Nucleus accumbens (tissue), 56 donors: ENCODE results near the gene XYLT2.
A peak's percentile ranks its signal among the peaks of the same experiment; 100 is the strongest.
"Not testable (repeated sequence)": the region's sequence is repeated elsewhere in the genome, so short reads cannot be mapped to it uniquely, and the experiment has no call there.

Experiments
- DNase-seq, 56 donors: peaks; one replicate each; lab custom pipeline; 2025; lab: John Stamatoyannopoulos, UW

XYLT2 gene

DNA sequence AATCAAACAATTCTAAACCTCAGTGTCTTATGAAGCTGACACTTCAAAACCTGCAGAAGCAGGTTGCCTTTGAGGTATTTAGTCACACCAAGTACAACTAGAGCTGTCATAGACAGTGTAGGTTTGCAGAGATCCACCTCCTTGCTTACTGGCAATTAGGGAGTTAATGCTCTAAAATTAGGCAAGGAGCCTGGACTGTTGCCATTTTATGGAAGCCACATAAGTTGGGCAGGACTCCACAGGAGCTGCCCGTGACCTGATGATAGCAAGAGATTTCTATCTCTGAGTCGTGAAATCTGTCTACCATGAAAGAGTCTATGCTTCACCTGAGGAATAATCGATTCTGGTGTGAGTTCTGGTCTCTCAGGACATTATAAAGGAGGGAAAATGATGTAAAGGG is 36.0 kb downstream of the XYLT2 start:
- no peak for DNase-seq

DNA sequence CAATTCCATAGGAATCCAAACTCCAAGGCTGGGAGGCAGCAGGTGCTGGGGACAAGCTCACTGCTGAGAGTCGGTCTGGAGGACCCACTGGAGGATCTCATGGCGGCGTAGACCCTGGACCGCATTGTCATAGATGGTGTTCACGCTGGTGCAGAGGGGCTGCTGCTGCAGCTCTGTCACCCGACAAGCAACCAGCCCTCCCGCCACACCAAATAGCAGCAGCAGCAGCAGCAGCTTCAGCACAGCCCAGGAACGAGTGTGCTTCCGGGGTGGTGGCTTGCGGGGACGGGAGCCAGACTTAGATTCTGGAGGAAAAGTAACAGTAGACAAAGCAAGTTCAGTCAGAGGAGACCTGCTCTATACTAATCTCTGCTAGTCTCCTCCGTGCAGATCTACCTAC is 37.0 kb downstream of the XYLT2 start:
- DNase-seq = no peak

DNA sequence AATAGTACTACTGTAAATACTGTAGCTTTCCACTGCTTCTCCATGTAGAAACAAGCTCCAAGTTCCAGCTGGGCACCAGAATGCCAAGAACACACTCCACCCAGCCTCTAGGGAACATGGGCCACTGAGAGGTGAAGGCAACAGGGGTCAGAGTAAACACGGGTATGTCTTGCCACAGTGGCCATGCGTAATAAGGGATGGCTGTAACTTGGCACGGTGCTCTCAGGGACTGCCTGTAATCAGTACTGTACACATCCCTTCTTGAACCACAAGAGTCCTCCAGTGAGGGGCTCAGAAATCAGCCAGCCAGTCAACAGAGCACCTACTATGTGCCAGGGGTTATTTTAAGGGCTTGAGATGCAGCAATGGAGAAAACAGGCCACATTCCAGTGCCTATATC is 40.6 kb downstream of the XYLT2 start:
- no peak for DNase-seq

DNA sequence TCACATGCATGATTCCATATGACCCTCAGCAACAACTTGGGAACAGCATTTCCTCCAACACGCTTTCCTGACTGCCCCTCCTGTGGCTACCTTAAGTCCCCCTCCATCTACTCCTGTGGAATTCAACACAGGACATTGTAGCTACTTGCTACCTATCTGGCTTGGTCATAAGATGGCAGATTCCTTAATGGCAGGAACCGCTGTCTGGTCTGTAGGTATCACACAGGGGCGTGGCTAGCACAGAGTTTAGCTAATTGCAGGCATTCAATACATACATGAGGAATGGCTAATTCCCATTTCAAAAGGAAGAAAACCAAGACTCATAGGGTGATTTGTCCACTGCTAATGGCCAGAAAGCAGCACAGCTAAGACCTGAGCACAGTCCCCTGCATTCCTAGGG is 42.8 kb downstream of the XYLT2 start:
- DNase-seq = no peak

DNA sequence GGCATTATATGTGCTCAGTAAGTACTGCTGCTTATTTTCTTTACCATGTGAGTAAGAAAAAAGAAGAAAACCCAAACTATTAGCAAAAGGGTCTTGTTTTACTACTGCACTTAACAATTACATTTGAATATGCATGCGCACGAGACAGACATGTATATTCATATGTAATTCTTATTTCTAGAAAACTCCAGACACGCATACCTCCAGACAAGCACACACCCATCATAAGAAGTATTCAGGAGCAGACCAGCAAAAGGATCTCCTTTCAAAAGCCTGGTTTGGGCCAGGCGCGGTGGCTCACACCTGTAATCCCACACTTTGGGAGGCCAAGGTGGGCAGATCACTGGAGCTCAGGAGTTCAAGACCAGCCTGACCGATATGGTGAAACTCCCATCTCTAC is 43.6 kb downstream of the XYLT2 start:
- no peak for DNase-seq

DNA sequence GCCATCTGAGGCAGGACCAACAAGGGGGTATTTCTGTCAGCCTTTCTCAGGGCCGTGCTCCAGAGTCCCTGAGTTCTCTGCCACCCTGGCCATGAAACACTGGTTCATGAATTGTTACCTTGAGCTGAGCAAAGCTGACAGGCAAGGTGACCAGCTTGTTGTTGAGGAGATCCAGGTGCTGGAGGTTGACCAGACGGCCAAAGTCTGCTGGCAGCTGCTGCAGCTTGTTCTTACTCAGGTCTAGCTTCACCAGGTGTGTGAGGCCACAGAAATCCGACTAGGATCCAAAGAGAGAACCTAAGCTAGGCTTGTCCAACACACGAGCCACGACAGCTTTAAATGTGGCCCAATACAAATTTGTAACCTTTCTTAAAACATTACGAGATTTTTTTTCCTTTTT is 46.7 kb downstream of the XYLT2 start:
- DNase-seq = no peak

DNA sequence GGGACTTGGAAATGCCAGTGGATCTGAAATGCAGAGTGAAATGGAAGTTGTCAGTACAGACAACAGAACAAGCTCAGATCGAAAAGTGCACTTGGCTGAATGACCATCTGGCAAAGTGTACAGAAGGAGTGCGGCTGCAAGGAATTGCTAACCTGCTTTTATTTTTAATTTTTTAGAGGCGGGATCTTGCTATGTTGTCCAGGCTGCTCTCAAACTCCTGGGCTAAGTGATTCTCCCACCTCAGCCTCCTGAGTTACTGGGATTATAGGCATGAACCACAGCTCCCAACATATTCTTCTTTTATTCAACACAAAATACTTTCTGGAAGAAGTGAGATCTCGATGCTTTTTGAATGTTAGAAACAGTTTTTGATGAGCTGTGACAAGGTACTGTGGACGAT is 47.8 kb downstream of the XYLT2 start:
- no peak for DNase-seq

DNA sequence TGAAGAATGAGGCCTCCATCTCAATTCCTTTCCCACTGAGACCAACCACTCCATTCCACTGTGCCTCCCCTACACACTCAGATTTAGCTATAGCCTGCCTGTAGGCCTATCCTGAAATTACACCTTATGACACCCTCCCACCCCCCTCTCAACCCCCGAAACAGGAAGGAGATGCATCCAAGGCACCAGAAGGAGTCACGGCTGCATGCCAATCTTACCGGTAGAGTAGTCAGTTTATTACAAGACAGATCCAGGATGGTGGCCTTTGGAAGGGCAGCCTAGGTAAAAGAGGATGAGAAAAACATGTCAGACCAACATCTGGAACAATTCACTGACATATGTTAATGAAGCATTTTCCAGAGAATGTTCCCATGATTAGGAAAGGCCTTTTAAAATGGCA is 48.8 kb downstream of the XYLT2 start:
- DNase-seq = no peak

DNA sequence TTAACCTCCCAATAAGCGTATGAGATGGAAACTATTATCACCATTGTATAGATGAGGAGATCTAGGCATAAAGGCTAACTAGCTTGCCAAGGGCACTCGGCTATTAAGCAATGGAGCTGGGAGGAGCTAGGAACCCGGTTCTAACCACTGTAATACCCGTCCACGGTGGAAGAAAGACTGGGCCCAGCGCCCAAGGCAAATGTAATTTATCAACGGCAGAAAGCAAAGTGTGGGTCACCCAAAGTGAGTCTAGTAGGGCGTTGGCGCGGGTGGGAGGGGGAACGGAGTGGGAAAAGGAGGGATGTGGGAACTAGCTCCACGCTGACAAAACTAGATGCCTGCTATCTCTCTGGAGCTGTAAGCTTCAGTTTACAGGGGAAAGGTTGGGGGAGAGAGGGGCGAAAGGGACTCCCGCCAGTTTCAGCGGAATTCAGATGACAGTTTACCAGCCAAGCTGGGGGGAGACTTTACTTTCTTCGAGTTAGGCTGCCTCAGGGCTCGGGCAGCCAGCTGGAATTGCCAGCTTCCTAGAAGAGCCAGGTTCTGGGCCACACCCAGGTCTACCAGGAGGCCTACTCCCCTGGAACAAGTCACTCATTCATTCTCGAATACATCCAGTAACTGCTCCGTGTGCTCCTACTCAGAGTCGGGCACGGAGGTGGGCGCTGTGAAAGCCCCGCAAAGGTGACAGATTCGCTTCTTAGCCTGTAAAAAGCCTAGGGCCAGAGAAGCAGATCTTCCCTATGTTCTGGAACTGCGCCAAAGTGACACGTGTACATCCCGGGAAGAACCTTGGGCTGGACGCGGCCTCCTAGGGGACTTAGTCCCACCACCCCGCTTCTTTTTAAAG is 50.6 kb downstream of the XYLT2 start:
- DNase-seq = peak in 8 of 56 donors; percentile 3 to 31 (median 20)

DNA sequence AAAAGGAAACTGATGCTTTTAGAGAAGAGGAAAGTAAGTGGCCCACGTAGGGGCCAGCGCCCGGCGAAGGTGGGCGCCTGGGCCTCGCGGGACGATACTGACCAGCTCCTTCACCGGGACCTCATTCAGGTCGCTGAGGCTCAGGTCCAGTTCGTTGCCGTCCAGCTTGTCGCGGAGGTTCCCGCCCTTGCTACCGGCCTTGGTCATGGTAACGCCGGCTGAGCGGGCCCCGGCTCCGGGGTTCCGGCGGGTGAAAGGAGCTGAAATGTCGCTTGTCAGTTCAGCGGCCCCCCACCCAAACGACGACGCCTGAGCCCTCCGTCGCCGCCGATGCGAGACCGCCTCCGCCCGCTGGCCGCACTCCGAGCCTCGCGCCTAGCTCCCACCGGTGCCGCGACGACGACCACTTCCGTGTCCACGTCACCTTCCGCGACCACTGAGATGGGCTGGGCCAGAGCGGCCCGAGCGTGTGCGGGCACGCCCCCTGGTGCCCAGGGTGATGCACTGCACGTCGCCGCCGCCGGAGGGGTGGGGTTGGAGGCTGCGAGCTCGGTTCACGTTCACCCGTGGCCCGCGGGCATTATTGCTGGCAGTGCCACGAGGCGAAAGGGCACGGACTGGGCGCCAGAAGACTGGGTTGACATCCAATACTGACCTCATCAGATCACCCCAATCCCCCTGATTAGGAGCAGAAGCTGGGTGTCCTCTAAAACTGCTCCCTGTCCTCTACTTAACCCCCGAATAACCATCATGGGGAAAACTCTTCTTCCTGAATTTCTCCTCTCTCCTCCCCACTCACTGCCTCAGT is 51.4 kb downstream of the XYLT2 start, which contains the start of gene LRRC59:
TSS of gene LRRC59 (minus strand) at position 413 of the 808 bp plus-strand sequence. CDS start at position 207, 206 bp downstream.
- peak in 55 of 56 donors; percentile 20 to 89 (median 72) for DNase-seq

DNA sequence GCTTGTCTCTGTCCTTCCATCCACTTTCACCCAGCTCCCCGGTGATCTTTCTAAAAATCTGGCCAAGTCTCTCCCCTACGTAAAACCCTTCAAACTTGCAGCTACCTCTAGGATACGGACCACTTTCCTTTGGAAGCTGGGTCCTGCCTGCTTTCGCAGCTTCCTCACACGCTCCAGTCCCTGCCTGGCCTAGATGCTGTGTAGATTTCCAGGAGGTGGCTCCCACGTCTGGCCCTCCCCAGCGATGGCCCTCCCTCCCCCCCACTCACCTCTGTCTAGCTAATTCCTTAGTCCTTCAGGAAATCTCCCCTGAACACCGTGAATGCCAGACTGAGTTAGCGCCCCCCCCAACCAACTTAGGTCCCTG is 52.0 kb downstream of the XYLT2 start:
- no peak for DNase-seq

DNA sequence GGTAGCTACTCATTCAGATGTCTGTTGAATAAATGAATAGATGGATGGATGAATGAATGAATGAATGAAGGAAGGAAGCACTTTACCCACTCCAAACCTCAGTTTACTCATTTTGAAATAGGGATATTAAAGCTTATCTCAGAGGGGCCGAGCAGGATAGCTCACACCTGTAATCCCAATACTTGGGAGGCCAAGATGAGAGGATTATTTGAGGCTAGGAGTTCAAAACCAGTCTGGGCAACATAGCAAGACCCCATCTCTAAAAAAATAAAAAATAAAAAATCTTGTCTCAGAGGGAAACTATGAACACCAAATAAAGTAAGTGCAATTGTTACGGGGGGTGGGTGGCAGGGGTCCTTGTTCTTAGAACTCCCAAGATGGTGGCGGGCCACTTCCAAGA is 52.7 kb downstream of the XYLT2 start:
- not testable (repeated sequence) for DNase-seq

DNA sequence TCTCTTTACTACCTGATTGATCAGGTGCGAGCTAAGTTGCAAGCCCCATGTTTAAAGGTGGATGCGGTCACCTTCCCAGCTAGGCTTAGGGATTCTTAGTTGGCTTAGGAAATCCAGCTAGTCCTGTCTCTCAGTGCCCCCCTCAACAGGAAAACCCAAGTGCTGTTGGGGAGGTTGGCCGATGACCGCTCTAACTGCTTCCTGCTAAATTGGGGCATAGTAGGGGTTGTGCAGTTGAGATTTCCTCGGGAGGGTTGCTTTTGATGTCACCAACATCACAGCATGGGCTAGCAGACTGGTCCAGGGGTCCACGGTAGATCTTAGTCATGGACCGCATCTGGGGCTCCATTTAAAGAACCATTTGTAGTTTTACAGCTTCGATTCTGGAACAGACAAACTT is 53.7 kb downstream of the XYLT2 start:
- DNase-seq = not testable (repeated sequence)

DNA sequence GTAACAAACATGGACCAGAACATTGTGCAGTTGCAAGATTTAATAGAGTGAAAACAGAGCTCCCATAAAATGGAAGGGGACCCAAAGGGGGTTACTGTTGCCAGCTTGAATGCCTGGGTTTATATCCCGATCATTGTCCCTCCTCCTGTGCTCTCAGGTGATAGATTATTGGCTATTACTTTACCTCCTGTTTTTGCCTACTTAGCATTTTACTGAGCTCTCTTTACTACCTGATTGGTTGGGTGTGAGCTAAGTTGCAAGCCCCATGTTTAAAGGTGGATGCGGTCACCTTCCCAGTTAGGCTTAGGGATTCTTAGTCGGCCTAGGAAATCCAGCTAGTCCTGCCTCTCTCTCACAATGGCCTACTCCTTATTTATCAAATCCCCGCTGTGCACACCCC is 59.4 kb downstream of the XYLT2 start:
- DNase-seq = not testable (repeated sequence)

DNA sequence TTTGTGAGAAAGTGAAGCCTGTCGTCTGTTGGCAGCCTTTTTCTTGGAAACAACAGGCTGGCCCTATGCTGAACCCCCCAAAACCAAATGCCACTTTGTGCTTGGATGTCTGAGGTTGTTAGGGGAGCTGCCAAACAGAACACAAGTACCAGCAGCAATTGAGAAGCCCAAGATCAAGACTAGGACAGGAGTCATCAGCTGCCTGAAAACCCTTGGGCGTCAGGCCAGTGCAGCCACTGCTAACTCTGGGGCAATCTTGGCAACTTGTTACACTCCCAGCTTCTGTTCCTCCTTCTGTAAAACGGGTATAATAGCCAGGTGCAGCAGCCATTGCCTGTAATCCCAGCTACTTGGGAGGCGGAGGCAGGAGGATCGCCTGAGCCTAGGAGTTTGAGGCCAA is 60.7 kb downstream of the XYLT2 start:
- no peak for DNase-seq

DNA sequence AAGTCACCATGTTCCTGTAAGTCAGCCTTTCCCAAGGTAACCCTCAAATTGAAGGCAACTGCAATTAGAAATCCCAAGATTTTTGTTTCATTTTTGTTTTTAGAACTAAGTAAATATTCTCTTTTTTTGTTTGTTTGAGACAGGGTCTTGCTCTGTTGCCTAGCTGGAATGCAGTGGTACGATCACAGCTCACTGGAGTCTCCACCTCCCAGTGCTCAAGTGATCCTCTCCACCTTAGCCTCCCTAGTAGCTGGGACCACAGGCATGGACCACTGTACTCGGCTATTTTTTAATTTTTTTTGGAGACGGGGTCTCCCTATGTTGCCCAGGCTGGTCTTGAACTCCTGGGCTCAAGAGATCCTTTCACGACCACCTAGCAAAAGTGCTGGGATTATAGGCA is 62.0 kb downstream of the XYLT2 start:
- no peak for DNase-seq
